HG03342 (cell line): ENCODE data around the gene ATP4A.
"Not testable (repeated sequence)": the region's sequence is repeated elsewhere in the genome, so short reads cannot be mapped to it uniquely, and the experiment has no call there.

Experiments
- ATAC-seq: cut with Tn5 transposase; IDR thresholded peaks from one replicate; pipeline ENCODE4 v1.9.1; 2021; ENCODE audit warnings: mild to moderate bottlenecking, moderate library complexity; ENCODE audit not compliant: unreplicated experiment

The ATP4A gene

GRCh38 chr19:35563207-35563829, at the start of gene ATP4A:
Gene ATP4A (minus strand): TSS chr19:35563658. CDS start chr19:35563629, 29 bp downstream.
- ATAC-seq: no peak

GRCh38 chr19:35612559-35613321, 49.3 kb upstream of the ATP4A start, which contains the start of gene HAUS5:
Gene HAUS5 (plus strand): TSS chr19:35612735. CDS start chr19:35612795, 60 bp downstream.
- ATAC-seq: peak; percentile 76

DNA sequence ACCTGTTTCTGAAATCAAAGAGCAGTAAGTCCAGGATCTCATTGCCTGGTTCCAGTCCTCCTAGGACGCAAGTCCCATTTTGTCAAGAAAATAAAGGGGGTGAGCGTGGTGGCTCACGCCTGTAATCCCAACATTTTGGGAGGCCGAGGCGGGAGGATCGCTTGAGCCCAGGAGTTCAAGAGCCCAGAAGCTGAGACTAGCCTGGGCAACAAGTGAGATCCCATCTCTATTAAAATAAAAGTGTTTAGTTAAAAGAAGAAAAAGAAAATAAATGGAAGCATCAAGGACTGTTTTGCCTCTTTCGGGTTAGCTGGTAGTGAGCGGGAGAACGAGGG, 48.7 kb upstream of the ATP4A start:
- no peak for ATAC-seq

DNA sequence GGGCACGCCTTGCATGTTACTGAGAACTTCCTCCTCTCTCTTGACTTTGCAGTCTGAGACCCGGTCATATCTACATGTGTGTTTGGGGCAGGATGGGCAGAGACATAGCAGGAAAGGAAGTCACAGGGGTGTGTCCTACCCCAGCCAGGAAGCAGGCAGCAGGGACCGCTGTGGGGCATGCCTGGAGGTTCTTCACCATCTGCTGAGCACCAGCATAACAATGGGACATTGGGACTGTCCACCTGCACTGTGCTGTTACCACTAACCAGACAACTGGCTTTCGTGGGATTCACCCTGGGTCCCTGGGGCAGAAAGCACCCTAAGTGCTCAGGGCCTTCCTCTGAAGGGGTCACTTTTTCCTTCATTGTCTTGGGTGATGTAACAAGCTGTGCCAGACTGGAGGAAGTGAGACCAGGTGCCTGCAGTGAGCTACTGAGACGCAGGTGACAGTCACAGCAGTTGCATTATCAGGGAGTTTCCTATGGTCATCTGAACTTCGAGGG, 46.4 kb upstream of the ATP4A start:
- no peak for ATAC-seq

- no peak for ATAC-seq
These were observed 44.8 kb upstream of the ATP4A start for GRCh38 chr19:35608251-35608650.

DNA sequence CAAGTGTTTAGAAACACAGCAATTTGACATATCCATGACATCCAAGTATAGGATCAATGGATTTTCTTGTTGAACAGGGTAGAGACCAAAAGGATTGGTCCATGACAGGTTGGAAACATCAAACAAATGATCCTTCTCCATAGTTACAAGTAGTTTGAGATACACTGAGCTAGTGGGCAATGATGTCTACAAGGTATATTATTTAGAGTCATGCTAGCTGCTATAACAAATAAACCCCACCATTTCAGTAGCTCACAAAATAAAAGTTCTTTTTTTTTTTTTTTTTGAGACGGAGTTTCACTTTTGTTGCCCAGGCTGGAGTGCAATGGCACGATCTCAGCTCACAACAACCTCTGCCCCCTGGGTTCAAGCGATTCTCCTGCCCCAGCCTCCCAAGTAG, 44.2 kb upstream of the ATP4A start:
- ATAC-seq: no peak

GRCh38 chr19:35607170-35607569, 43.7 kb upstream of the ATP4A start:
- ATAC-seq: not testable (repeated sequence)

GRCh38 chr19:35604436-35604835, 41.0 kb upstream of the ATP4A start:
- ATAC-seq: not testable (repeated sequence)

DNA sequence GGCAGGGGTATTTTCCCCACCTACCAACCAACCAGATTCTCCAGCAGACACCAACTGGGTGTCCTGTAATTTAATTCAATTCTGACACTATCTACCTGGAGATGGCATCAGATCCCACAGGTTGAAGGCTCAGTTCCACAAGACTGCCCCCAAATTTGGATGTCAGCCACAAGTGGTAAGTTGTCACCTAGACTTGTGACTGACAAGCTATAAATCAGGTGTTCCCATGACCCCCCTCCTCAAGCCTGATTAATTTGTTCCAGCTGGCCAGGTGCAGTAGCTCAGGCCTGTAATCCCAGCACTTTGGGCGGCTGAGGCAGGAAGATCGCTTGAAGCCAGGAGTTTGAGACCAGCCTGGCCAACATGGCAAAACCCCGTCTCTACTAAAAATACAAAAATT, 38.5 kb upstream of the ATP4A start:
- ATAC-seq: no peak

GRCh38 chr19:35596366-35596999, 33.0 kb upstream of the ATP4A start:
- ATAC-seq: no peak

GRCh38 chr19:35595928-35596327, 32.5 kb upstream of the ATP4A start:
- ATAC-seq: no peak

DNA sequence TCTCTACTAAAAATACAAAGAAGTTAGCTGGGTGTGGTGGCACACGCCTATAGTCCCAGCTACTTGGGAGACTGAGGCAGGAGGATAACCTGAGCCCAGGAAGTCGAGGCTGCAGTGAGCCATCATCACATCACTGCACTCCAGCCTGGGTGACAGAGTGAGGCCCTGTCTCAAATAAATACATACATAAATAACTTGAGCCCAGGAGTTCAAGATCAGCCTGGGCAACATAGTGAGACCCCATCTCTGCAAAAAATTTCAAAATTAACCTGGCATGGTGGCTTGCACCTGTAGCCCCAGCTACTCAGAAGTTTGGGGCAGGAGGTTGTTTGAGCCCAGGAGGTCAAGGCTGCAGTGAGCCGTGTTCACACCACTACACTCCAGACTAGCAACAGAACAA, 31.6 kb upstream of the ATP4A start:
- not testable (repeated sequence) for ATAC-seq

- ATAC-seq: no peak
These were observed 28.8 kb upstream of the ATP4A start for GRCh38 chr19:35592226-35592625.

DNA sequence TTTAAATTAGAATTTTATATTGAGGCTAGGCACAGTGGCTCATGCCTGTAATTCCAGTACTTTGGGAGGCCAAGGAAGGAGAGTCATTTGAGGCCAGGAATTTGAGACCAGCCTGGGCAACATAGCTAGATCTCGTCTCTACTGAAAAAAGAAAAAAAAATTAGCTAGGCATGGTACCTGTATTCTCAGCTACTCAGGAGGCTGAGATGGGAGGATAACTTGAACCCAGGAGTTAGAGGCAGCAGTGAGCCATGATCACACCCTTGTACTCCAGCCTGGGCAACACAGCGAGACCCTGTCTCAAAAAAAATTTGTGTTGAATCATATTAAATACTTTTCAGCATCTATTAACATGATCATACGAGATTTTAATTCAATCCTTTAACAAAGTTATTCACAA, 27.4 kb upstream of the ATP4A start:
- ATAC-seq: no peak

- ATAC-seq: no peak
These were observed 23.9 kb upstream of the ATP4A start for GRCh38 chr19:35587321-35587720.

DNA sequence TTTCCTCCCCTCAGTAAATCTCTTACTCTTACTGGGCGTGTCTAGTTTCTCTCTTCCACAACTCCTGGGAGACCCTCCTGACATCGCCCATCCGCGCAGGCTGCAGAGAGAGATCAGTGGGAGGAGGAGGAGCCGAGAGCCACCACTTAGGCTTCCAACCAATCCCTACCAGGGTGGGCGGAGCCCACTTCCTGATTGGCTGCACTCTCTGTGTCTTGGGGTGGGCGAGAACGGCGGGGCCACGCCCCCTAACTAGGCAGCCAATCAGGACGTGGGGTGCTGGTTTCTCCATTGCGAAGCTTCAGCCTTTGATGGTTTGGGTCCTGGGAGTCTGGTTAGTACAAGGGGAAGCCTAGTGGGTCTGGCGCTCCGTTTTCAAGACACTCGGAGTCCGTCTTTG, 22.4 kb upstream of the ATP4A start, which contains the start of gene PMIS2:
Gene PMIS2 (plus strand): TSS at position 326 of the 400 bp plus-strand sequence. CDS start 87 bp downstream, outside the sequence.
- no peak for ATAC-seq

GRCh38 chr19:35582760-35583159, 19.3 kb upstream of the ATP4A start:
- ATAC-seq: no peak

DNA sequence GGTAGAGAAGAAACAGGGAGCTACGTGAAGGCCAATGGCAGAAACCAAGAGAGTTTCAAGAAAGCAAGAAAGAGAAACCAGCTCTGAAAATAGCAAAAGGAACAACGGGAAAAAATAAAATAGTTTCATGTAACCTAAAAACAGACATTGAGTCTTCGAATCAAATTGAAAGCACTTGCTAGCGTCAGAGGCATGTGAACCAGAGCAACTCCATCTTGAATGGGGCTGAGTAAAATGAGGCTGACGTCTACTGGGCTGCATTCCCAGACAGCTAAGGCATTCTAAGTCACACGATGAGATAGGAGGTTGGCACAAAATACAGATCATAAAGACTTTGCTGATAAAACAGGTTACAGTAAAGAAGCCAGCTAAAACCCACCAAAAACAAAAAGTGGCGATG, 15.2 kb upstream of the ATP4A start:
- ATAC-seq: no peak

DNA sequence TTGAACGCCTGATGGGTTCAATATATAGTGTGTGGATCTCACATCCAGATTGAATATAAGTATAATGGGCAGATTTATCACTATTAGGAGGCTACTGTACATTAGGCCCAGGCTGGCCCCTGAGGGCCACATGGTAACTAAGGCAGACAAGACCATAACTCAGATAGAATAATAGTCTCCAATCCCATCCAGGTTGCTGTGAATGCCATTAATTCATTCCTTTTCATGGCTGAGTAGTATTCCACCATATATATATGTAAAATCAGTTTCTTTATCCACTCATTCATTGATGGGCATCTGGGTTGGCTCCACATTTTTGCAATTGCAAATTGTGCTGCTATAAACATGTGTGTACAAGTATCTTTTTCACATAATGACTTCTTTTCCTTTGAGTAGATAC, 14.5 kb upstream of the ATP4A start:
- no peak for ATAC-seq

DNA sequence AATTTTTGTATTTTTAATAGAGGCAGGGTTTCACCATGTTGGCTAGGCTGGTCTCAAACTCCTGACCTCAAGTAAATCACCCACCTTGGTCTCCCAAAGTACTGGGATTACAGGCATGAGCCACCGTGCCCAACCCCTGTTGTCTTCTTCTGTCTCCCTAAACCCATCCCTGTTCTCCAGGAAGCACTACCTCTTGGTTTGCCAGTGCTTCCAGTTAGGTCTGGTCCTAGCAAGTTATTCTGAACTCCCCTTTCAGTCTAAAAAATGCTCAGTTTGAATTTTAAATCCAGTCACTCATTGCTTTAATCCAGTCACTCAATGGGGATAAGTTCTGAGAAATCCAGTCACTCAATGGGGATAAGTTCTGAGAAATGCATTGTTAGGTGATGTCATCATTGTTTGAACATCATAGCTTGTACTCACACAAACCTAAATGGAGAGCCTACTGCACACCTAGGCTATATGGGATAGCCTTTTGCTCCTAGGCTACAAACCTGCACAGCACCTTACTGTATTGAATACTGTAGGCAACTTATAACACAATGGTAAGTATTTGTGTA, 8.0 kb upstream of the ATP4A start:
- no peak for ATAC-seq

- ATAC-seq: no peak
These were observed 5.9 kb upstream of the ATP4A start for GRCh38 chr19:35569281-35569781.
